ENCODE data around the gene UGT1A3. TPM values are rescaled to one million over a fixed set of nuclear protein-coding genes. Genes with fewer than 3 reads are reported as not detected.

The UGT1A3 gene
- total and polyA plus RNA-seq, 10 of the 15 experiments (the other 5 are each of a cell fraction or from before 2014, with no cell fraction given): not detected

DNA sequence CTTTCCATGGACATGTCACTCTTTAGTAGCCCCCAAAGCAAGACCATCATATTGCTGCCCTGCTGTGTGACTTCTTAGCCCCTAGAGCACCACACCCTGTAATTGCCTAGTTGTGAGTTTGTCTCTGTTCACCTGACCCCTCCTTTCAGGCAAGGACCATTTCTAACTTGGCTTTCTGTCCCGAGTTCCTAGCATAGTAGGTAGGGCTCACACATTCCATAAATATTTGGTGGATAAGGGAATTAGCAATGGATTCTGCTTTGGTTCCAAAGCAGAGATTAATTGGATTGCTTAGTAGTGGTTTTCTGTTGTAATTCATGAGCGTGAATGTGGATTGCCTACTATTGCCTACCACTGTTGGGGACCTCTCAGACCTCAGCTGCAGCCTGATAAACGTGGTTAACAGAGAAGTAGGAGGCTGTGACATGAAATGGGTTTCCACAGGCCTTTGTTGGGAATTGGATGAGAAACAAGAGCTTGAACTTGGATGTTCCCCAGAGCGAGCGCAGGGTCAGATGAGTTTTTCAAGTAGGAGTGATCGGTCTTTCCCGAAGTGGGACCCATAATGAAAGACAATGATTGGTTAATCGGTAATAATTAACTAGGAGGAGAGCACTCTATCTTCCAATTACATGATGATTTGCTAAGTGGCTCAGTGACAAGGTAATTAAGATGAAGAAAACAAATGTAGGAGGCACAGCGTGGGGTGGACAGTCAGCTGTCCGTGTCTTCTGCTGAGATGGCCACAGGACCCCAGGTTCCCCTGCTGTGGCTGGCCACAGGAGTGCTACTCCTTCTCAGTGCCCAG, 17.8 kb downstream of the UGT1A3 start:
- H3K27me3 ChIP-seq (replicated peaks in 1 of 2; ENCODE audit: control insufficient read depth in 2 of 2, insufficient read depth in 2 of 2, low read length in 1 of 2): no peaks in the 10 kb centered on the region
- H3K9me3 ChIP-seq (replicated peaks; ENCODE audit: control insufficient read depth, insufficient read depth, low read length): no peaks in the 10 kb centered on the region; the same call in 2 of the 3 replicates
- TF ChIP-seq SIX5 (IDR thresholded peaks at IDR 0.05; ENCODE audit: low read depth, low read length, severe bottlenecking) (no peak), DPF2 (IDR thresholded peaks at IDR 0.05) (no peak), YBX1 (IDR thresholded peaks at IDR 0.05) (no peak), MTA3 (IDR thresholded peaks at IDR 0.05; ENCODE audit: borderline replicate concordance, low read length) (no peak), CHD2 (IDR thresholded peaks at IDR 0.05; ENCODE audit: borderline replicate concordance, low read depth, low read length) (no peak), ZNF24 (IDR thresholded peaks at IDR 0.05) (no peak), SKIL (IDR thresholded peaks at IDR 0.05; ENCODE audit: low read depth, poor library complexity, severe bottlenecking) (no peak), CUX1 (IDR thresholded peaks at IDR 0.05; ENCODE audit: insufficient replicate concordance, low read depth, low read length) (no peak)
- TF ChIP-seq, protein P1, sequence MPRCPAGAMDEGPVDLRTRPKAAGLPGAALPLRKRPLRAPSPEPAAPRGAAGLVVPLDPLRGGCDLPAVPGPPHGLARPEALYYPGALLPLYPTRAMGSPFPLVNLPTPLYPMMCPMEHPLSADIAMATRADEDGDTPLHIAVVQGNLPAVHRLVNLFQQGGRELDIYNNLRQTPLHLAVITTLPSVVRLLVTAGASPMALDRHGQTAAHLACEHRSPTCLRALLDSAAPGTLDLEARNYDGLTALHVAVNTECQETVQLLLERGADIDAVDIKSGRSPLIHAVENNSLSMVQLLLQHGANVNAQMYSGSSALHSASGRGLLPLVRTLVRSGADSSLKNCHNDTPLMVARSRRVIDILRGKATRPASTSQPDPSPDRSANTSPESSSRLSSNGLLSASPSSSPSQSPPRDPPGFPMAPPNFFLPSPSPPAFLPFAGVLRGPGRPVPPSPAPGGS (IDR thresholded peaks at IDR 0.05; ENCODE audit: borderline replicate concordance, insufficient read depth, low read depth, low read length, poor library complexity, severe bottlenecking): no peak
- no peaks in the 10 kb centered on the region for H3K36me3 ChIP-seq (ENCODE audit: control insufficient read depth in 2 of 2, insufficient read depth in 2 of 2, low read length in 1 of 2)
- H2AFZ ChIP-seq (ENCODE audit: control insufficient read depth, low read depth, low read length): no peak overlapping the region
- H3K79me2 ChIP-seq (ENCODE audit: control insufficient read depth, insufficient read depth, low read length): no peaks in the 10 kb centered on the region
- ChIA-PET CTCF (no interaction called here), RAD21 (ENCODE audit: unreplicated experiment) (no interaction called here), SMC1A (ENCODE audit: uncharacterized antibody, unreplicated experiment) (no interaction called here), POLR2A (no interaction called here)
- ATAC-seq (no peak), DNase-seq (ENCODE audit: low read depth, low spot score) (no peak), FAIRE-seq (no peak)
- H3K4me1 ChIP-seq (ENCODE audit: control insufficient read depth, insufficient read depth, low read length): no peaks in the 10 kb centered on the region
- no peak overlapping the region for H3K4me2 ChIP-seq (ENCODE audit: control insufficient read depth, insufficient read depth)
- no peak overlapping the region for H3K9ac ChIP-seq (ENCODE audit: control insufficient read depth, insufficient read depth, low read length)
- H4K20me1 ChIP-seq (ENCODE audit: control insufficient read depth, insufficient read depth): no peaks in the 10 kb centered on the region
- no peak overlapping the region for H3K4me3 ChIP-seq
- H3K27ac ChIP-seq (ENCODE audit: control insufficient read depth, insufficient read depth): no peak overlapping the region
- BruUV-seq (replicated peaks): no TSS peak
- in situ Hi-C loops (cut with MboI): no loop called here
- intact Hi-C loops (cut with micrococcal nuclease; ENCODE audit: unreplicated experiment): no loop called here
- 48% methylated on average over 10 of the region's 10 CpGs for WGBS (ENCODE audit: insufficient coverage, insufficient replicate concordance, low lambda C conversion rate, missing lambda C conversion rate)

Data from GM12878 (cell line).